NCI-H2107 treated with DMSO at 0.1 percent for 48 hours (cell line): ENCODE measurements around the gene LAMB4.

ENCODE experiments used
- DNase-seq: peaks from one replicate; lab custom pipeline; 2025; ENCODE audit not compliant: unreplicated experiment; lab: John Stamatoyannopoulos, UW

Gene LAMB4

GRCh38 chr7:107999779-108000560 lies 130.2 kb downstream of the LAMB4 start:
- no peak for DNase-seq

DNA sequence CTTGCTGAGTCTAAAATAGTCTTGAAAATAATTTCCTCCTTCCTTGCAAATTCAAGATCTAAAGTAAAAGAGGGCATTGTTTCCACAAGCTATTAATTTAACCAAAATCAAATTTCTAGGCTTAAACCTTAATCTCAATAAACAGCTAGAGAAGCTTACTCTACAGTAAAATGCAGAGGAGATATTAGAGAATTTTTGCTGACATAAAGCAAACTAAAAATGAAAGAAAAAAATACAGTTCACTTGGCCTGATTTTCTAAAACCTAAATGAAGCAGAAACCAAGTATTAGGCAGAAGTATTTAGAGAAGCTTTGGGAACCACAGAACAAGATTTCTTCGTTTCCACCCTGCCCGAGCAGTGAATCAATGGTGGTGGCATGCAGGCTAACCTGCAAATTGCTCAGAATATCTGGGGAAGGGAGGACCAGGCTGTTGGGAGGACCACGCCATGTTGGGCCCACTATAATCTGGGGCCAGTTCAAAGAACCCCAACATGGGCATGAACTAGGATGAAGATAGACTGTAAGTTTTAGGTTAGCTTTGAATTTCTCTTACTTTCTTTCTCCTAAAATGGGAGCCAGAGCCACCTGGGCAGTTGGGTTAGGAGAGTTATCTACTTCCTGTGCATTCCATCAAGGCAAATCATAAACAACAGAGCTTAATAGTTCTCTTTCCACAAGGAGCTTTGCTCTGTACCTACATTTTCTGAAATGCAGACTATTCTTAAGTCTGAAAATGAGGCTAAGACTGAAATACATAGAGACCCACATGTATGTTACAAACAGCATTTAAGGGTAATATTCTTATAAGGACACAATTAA lies 131.3 kb downstream of the LAMB4 start:
- no peak for DNase-seq

DNA sequence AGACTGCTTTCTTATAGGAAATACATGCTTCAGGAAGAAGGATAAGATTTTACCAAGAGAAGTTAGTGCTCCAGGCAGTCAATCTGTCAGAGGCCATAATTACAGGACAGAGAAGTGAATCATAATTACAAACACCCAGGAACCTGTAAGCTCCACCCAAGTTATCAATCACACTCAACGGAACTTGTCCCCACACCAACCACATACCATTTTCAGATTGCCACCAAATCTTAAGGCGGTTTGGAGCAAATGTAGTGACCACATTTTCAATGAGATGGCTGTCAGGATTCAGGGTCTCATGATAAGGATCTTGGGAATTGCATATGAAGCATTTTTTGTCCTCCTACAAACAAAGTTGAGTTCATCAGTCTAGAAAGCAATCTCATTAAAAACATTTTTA lies 132.0 kb downstream of the LAMB4 start:
- DNase-seq: no peak

DNA sequence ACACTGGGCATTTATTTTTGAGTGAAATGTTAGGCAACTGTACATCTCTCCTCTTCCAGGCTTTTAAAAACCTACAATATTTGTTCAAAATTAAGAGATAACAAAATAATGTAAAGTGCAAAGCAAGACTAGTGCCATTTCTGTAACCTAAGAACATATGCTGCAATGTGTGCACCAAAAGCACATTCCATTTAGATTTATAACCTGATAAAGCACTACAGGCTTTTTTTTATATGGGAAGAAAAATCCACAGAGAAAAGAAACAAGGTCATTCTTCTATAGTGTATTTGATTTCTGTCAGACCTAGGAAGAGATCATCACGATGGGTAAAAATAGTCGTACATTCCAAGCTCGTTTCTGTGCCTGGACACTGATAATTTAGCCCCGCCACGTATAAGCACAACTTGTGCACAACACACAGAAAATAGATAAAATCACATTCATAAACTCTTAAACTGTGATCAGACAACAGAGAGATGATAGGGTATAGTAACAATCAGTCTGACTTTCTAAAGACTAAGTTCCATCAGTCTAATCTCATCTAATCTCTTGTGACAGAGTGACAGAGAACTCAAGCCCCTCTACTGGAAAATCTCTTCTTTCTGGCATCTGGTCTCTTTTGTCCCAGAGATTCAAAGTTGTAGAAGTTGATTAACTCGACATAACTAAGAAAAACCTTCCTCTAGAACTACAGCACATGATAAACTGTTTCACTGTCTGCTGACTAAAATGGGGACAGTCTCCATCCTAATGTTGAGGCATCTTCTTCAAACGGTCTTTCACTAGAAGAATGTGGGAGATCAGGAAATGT lies 133.9 kb downstream of the LAMB4 start:
- DNase-seq: no peak

DNA sequence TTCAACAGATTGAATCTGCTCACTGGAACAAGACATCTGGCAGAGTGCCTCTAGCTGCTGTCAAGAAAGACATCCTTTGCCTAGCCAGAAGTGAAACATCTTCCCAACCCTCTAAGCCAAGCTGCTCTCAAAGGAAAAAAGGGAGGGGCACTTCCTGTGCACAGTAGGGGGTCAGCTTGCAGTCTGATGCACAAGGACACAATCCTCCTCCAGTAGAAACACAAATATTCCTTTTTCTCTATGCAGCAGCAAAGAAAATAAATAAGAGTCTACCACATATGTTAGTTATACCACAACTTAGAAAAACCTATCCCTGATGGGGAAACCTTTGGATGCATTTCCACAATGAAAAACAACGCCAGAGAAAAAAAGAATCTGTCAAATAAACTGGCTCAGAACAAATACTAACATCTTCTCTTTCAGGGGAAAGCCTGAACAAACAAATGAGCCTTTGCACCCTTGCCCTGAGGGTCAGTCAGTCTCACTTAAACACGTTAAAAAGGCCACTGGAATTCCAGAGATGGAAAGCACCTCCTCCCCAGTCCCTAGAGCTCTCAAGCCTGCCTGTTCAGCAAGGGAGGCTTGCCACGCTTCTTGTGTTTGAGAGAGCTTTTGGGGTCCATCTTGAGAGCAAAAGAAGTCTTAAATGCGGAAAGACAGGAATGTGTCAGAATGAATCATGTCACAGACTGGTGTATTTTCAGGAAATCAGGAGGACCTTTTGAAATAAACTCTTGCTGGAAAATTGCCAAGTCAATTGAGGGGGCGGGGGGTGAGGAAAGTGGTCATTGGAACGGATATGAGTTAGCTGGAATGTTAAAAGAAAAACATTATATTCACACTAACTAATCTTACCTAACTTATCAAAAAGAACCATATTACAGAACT lies 134.7 kb downstream of the LAMB4 start:
- DNase-seq: no peak

- no peak for DNase-seq
Measured at GRCh38 chr7:107994421-107995030, 135.6 kb downstream of the LAMB4 start.

GRCh38 chr7:107993891-107994291 lies 136.3 kb downstream of the LAMB4 start:
- no peak for DNase-seq

GRCh38 chr7:107989618-107990373 lies 140.4 kb downstream of the LAMB4 start:
- DNase-seq: no peak

- DNase-seq: no peak
Measured at GRCh38 chr7:107982918-107983389, 147.2 kb downstream of the LAMB4 start.

DNA sequence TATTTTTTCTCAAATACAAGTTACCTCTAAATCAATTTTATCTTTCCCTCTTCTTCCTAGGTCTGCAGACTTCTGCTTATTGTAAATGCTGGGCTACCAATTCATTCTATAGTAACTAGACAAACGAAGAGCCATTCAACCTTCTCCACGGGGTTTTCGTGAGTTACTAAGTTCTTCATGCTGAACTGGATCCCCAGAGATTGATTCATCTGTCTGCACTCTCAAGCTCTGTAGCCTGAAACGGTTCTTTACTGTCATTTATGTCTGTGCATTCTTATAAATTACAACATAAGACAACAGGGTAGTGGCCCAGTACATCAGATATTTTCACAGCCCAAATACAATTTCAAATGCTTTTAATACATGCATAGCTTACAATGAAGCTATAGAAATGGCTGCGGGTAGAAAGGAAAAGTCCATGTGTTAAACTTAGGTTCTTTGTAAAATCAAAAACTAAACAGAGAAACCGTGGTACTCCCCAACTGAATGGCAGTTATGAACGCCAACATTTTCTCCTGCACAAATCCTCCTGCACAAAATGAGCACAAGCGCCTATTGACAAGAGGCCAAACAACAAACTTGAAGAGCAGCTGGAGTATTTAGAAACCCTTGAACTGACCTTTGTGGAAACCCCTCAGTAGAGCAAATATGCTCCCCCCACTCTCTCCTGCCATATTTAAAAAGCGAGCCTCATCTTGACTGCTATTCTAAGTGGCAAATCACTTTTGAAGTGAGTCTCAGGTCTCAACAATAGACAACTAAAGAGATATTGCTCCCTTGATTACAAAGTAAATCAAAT lies 147.9 kb downstream of the LAMB4 start:
- DNase-seq: peak; percentile 39

GRCh38 chr7:107981466-107981865 lies 148.7 kb downstream of the LAMB4 start:
- DNase-seq: no peak

- DNase-seq: no peak
Measured at GRCh38 chr7:107980671-107981190, 149.4 kb downstream of the LAMB4 start.

DNA sequence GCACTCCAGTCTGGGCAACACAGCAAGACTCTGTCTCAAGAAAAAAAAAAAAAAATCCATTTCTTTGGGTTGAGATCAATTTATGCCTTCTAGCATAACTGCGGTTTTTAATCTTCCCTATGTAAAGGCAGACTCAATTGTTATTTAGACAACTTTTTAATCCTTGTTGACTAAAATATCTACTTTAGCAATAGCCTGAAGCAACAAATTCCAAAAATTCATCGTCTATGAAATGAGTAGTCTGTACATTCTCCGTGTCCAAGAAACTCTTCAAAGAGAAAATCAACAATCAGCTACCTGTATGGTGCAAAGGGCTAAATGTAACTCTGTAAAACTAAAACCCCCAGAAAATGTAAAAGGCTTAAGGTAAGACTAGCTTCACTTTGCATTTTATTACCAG lies 150.0 kb downstream of the LAMB4 start:
- DNase-seq: no peak

DNA sequence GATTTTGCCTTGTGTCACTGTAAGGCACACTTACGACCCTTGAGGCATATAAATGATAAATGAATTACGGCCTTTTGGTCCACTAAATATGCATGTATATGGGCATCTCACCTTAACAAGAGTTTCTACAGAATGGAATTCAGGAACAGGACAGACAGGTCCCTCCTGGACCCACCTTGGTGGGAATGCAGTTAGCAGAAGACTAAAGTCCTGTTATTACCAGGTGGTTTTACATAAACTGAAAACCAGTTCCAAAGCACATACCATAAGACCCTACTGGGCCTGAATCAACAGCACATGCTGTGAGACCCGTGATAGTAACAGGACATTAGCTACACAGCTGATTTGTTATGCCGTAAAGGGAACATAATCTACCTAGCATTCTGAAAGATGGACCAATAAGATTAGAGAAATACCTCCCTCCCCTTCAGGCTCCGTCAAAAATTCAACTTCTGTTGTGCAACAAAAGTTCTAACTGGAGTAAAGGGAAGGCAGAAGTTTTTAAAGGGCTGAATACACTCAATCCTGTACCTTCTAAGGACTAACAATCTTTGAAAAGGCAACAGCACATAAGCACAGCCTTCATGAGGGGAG lies 151.2 kb downstream of the LAMB4 start:
- no peak for DNase-seq

- DNase-seq: no peak
Measured at GRCh38 chr7:107977048-107977447, 153.1 kb downstream of the LAMB4 start.

DNA sequence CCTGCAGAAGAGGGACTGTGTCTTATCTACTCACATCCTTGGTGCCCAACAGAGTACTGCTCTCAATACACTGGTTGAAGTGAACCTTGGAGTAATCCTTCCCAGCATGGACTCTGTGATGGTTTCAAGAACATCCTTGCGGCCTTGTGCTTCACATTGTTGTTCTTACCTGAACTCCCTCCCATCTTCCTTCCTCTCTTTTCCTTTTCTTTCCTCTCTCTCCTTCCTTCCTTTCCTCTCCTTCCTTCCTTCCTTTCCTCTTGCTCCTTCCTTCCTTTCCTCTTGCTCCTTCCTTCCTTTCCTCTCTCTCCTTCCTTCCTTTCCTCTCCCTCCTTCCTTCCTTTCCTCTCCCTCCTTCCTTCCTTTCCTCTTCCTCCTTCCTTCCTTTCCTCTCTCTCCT lies 153.5 kb downstream of the LAMB4 start:
- no peak for DNase-seq

GRCh38 chr7:107975394-107976013 lies 154.7 kb downstream of the LAMB4 start:
- DNase-seq: no peak
